Endometrial microvascular endothelial cells (primary cell): Measurements from ENCODE around the gene DNASE1L1. TPM values are rescaled to one million over a fixed set of nuclear protein-coding genes. Genes with fewer than 3 reads are reported as not detected.

Experiments
- in situ Hi-C: cut with HindIII; loops from 2 replicates; pipeline ENCODE4 v1.10.0; 2017; ENCODE audit warnings: low sequenced_read_pairs, low pct_unique_long_range_greater_than_20kb; ENCODE audit errors: inconsistent ontology term
- total RNA-seq: library from RNA; depleted of rRNA; stranded (reverse); fragments of >200 nt; gene quantifications from one replicate; pipeline ENCODE4 v1.2.3, GENCODE V29; 2015; ENCODE audit errors: inconsistent ontology term

DNASE1L1 gene
- 138 TPM for total RNA-seq

GRCh38 chrX:154409222-154409871, at the start of gene DNASE1L1:
TSS of gene DNASE1L1 (minus strand) at chrX:154409254. CDS start at chrX:154405568, 3,686 bp downstream.
- in situ Hi-C loops: no loop called here

DNA sequence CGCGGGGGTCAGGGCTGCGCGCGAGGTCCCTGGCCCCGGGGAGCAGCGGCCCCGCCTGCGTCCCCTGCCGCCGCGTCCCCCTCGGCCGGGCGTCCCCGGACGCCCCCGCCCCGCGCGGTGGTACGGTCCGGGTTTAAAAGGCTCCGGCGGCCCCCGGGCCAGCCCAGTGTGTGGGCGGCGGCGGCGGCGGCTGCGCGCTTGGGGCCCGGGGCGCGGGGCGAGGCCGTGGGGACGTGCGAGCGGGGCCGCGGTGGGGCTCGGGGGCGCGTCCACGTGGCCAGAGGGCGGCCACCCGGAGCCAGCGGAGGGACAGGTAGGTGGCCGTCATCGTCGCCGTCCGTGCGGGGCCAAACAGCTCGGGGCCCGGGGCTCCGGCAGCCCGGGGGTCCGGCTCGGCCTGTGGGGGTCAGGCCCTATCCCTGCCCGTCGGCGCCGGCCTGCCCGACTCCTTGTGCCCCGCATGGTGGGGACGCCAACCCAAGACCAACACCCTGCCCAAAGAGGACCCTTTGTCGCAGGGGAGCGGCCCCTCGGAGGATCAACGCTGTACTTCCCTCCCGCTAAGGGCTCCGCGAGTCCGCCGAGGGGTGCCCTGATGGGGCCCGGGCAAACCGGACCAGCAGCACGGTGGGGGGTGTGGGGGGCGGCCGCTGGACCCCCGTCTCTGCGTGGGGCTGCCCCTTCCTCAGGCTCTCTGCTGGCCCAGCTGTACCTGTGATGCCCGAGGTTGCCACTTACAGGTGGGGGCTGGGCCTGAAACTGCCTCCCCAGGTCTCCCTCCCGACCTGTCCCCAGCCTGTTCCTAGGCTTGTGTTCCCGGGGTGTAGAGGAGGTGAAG, 49.3 kb upstream of the DNASE1L1 start, which contains the start of gene PLXNA3:
Gene PLXNA3 (plus strand): TSS at position 166 of the 838 bp plus-strand sequence. CDS start 1,903 bp downstream, outside the sequence.
- in situ Hi-C loops: no loop called here

- in situ Hi-C loops: no loop called here
Observed at GRCh38 chrX:154457491-154458115, 48.5 kb upstream of the DNASE1L1 start.

GRCh38 chrX:154452823-154453222, 43.8 kb upstream of the DNASE1L1 start:
- in situ Hi-C loops: no loop called here

DNA sequence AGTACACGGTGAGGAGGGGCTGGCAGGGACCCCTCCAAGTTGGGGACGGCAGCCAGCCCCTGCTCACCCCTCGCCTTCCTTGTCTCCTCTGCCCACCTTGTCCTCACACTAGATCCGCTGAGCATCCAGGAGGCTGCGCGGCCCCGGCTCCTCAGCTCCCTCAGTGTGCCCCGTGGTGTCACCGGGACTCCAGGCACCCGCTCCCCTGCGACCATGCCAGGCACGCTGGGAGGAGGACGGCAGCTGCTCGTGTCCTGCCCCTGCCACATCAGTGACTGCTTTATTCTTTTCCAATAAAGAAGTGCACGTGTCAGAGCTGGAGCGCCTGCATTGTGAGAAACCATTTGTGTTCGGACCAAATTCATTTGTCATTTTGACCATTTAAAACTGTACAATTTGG, 41.3 kb upstream of the DNASE1L1 start:
- in situ Hi-C loops: no loop called here

DNA sequence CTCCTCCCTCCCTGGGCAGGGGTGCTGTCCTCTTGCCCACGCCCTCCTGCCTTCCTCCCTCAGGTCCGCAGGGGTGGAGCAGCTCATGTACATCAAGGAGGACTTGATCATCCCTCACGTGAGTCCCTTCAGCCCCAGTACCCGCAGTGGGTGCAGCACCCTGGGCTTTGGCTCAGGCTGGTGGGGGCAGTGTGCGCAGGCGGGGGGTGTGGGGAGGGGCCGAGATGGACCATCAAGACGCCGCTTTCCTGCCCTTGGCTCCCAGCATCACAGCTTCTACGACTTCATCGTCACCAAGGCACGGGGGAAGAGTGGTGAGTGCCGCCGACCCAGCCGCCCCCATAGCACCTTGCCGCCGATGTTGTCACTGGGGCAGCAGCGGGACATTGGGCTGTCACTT, 40.6 kb upstream of the DNASE1L1 start:
- in situ Hi-C loops: no loop called here

DNA sequence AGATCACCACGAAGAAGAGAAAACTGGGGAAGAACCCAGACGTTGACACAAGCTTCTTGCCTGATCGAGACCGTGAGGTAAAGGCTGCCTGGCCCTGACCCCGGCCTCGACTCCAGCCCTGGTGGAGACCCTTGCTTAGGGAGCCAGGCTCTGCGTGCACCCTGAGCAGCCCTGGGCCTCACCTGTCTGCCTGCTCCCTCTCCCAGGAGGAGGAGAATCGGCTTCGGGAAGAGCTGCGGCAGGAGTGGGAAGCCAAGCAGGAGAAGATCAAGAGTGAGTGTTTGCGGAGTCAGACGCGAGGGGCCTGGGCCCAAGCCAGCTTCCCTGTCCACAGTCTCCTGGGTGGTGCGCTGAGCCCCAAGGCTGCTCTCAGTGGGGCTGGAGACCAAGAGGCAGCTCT, 39.4 kb upstream of the DNASE1L1 start:
- in situ Hi-C loops: no loop called here

DNA sequence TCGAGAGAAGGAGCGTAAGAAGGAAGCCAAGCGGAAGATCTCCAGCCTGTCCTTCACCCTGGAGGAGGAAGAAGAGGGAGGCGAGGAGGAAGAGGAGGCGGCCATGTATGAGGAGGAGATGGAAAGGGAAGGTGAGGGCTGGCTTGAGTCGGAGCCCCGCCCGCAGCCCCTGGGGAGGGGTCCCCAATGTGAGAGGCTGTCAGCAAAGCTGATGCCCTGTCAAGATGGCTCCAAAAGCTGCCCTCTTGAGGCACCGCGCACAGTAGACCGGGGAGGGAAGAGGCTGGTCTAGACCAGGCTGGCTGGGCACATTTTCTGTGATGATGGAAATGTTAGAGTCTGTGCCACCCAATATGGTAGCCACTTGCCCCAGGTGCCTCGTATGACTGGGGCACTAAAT, 37.4 kb upstream of the DNASE1L1 start:
- in situ Hi-C loops: no loop called here

DNA sequence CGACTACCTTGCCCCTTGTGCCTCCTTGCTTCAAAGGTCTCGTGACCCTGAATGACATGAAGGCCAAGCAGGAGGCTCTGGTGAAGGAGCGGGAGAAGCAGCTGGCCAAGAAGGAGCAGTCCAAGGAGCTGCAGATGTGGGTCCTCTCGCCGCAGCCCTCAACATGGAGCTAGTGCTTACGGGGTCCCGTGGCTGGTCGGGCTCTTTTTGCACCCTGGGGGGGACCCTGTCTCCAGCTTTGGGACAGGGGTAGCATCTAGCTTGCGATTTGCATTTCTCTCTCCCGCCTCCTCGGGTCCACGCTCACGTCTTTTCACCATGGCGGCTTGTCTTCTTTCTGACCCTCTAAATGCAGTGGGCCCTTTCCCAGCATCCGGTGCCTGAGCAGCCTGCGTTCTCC, 36.7 kb upstream of the DNASE1L1 start:
- in situ Hi-C loops: no loop called here

DNA sequence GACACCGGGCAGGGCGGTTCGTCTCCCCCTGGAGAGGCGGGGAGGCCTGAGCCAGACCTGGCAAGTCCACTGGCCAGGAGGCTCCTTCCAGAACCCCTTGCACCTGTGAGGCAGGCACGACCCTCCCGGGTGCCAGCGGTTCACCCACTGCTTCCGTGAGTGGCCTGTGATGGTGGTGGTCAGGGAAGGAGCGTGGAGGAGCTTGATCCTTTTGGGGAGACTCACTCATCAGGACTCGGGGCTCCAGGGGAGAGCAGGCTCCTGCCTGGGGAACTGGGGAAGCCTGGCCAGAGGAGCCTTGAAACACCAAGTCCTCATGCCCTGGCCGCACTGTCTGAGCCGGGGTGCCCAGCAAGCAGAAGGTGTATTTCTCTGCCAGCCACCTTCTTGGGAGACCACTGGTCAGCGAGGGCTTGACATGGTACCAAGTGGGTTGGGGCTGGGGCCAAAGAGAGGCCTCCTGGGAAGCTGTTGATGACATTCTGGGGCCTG, 35.7 kb upstream of the DNASE1L1 start:
- in situ Hi-C loops: no loop called here

DNA sequence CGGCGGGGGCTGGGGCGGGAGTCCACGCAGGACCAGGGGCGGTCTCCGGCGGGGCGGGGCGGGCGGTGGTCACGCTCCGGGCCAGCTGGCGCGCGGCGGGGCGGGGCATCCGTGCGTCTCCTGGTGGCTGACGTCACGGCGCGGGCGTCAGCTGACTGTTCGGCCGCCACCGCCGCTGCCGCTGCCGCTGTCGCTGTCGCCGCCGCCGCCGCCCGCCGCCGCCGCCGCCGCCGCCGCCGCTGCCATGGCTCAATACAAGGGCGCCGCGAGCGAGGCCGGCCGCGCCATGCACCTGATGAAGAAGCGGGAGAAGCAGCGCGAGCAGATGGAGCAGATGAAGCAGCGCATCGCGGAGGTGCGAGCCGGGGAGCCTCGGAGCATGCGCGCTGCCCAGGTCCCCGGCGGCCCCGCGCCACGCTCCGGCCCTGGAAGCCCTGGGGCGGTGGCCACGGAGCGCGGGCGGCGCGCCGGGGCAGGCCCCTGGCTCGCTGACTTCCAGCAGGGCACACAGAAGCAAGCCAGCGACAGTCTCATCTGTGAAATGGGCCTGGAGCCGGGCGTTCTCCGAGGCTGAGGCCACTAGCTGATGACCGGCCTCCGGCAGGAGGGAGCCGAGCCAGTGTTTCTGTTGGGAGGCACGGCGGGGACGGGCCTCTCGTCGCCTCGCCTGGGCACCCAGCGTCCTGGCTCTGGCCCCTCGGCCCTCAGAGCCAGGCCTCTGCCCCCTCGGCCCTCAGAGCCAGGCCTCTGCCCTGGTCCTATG, 35.1 kb upstream of the DNASE1L1 start, which contains the start of gene FAM50A:
Gene FAM50A (plus strand): TSS at position 150 of the 763 bp plus-strand sequence. CDS start 95 bp downstream, at position 245.
- in situ Hi-C loops: no loop called here

DNA sequence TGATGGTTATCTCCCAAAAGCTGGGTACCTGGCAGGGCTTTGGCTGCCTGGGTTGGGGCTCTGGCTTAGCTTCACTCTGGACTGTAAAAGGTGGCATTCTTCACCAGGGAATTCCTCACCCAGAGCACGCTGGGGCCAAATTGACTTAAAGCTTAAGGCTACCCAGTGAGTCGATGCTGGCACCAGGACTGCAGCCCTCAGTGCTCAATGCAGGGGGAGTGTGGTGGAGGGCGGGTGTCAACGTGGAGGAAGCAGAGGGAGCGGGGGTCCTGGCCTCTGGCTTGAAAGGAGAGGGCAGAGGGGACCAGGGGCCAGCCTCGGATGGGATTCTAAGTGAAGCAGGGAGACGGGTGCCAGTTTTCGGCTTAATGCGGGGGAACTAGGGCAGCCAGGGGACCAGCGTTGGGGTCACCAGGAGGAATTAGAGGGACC, 34.4 kb upstream of the DNASE1L1 start:
- in situ Hi-C loops: no loop called here

- in situ Hi-C loops: no loop called here
Observed at GRCh38 chrX:154441984-154442707, 33.1 kb upstream of the DNASE1L1 start.

- in situ Hi-C loops: no loop called here
Observed at GRCh38 chrX:154441564-154441963, 32.5 kb upstream of the DNASE1L1 start.

GRCh38 chrX:154440623-154441357, 31.7 kb upstream of the DNASE1L1 start:
- in situ Hi-C loops: no loop called here

- in situ Hi-C loops: no loop called here
Observed at GRCh38 chrX:154439841-154440240, 30.8 kb upstream of the DNASE1L1 start.
